Ishikawa (cell line): Measurements from ENCODE around the gene GALNT6.

Experiments
- CEBPB ChIP-seq: IDR thresholded peaks from 2 replicates; pipeline ENCODE4 v1.6.1; 2012
- CREB1 ChIP-seq: IDR thresholded peaks from 2 replicates; pipeline ENCODE4 v1.6.1; 2012; ENCODE audit warnings: low read depth
- EGR1 ChIP-seq: IDR thresholded peaks from 2 replicates; pipeline ENCODE4 v1.6.1; 2012
- EP300 ChIP-seq: IDR thresholded peaks from 2 replicates; pipeline ENCODE4 v1.6.1; 2012; ENCODE audit warnings: borderline replicate concordance
- FOXM1 ChIP-seq: IDR thresholded peaks from 2 replicates; pipeline ENCODE4 v1.6.1; 2012; ENCODE audit warnings: low read depth, borderline replicate concordance
- NFIC ChIP-seq: IDR thresholded peaks from 2 replicates; pipeline ENCODE4 v1.6.1; 2012
- RAD21 ChIP-seq: IDR thresholded peaks from 2 replicates; pipeline ENCODE4 v1.6.1; 2012; ENCODE audit warnings: low read depth
- TAF1 ChIP-seq: IDR thresholded peaks from 2 replicates; pipeline ENCODE4 v1.6.1; 2012; ENCODE audit warnings: low read depth, mild to moderate bottlenecking
- TCF12 ChIP-seq: IDR thresholded peaks from 2 replicates; pipeline ENCODE4 v1.6.1; 2012; ENCODE audit warnings: low read depth
- YY1 ChIP-seq: IDR thresholded peaks from 2 replicates; pipeline ENCODE4 v1.6.1; 2012; ENCODE audit warnings: low read depth
- TF ChIP-seq, protein P1 (sequence below): IDR thresholded peaks from 2 replicates; pipeline ENCODE4 v1.6.1; 2012; ENCODE audit warnings: low read depth, mild to moderate bottlenecking
- TF ChIP-seq, protein P2 (sequence below): IDR thresholded peaks from 2 replicates; pipeline ENCODE4 v1.6.1; 2012
- TF ChIP-seq, protein P3 (sequence below): IDR thresholded peaks from 2 replicates; pipeline ENCODE4 v1.6.1; 2012

DNA sequence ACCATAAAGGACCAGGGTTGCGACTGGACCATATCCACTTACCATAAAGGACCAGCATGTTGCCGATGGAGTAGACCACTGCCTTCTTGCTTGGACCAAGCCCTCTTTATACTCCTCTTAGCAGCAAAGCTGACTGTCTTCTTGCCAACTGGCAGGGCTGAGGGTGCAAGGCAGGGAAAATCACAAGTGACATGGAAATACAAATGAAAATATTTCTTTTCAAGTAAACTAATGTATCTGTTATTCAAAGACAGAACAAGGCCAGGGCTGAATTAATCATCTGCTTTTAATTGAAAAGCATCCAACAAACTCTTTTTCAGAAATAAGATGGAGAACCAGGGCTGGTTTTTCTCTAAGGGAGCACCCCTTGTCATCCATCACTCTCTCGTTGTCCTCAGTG lies 44.6 kb downstream of the GALNT6 start, which contains the start of gene CELA1:
- no peak for TF ChIP-seq TCF12
- TF ChIP-seq, protein P1, sequence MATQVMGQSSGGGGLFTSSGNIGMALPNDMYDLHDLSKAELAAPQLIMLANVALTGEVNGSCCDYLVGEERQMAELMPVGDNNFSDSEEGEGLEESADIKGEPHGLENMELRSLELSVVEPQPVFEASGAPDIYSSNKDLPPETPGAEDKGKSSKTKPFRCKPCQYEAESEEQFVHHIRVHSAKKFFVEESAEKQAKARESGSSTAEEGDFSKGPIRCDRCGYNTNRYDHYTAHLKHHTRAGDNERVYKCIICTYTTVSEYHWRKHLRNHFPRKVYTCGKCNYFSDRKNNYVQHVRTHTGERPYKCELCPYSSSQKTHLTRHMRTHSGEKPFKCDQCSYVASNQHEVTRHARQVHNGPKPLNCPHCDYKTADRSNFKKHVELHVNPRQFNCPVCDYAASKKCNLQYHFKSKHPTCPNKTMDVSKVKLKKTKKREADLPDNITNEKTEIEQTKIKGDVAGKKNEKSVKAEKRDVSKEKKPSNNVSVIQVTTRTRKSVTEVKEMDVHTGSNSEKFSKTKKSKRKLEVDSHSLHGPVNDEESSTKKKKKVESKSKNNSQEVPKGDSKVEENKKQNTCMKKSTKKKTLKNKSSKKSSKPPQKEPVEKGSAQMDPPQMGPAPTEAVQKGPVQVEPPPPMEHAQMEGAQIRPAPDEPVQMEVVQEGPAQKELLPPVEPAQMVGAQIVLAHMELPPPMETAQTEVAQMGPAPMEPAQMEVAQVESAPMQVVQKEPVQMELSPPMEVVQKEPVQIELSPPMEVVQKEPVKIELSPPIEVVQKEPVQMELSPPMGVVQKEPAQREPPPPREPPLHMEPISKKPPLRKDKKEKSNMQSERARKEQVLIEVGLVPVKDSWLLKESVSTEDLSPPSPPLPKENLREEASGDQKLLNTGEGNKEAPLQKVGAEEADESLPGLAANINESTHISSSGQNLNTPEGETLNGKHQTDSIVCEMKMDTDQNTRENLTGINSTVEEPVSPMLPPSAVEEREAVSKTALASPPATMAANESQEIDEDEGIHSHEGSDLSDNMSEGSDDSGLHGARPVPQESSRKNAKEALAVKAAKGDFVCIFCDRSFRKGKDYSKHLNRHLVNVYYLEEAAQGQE, result no peak
- no peak for TF ChIP-seq FOXM1
- TF ChIP-seq, protein P2, sequence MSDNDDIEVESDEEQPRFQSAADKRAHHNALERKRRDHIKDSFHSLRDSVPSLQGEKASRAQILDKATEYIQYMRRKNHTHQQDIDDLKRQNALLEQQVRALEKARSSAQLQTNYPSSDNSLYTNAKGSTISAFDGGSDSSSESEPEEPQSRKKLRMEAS, result no peak
- no peak for TF ChIP-seq EP300
- TF ChIP-seq YY1, result no peak
- no peak for TF ChIP-seq RAD21
- no peak for TF ChIP-seq EGR1
- no peak for TF ChIP-seq TAF1
- no peak for TF ChIP-seq CEBPB
- TF ChIP-seq NFIC, result no peak
- no peak for TF ChIP-seq CREB1
- TF ChIP-seq, protein P3, sequence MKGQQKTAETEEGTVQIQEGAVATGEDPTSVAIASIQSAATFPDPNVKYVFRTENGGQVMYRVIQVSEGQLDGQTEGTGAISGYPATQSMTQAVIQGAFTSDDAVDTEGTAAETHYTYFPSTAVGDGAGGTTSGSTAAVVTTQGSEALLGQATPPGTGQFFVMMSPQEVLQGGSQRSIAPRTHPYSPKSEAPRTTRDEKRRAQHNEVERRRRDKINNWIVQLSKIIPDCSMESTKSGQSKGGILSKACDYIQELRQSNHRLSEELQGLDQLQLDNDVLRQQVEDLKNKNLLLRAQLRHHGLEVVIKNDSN, result no peak
